Activated CD4-positive, CD25-positive, alpha-beta regulatory T cell treated with anti-CD3 and anti-CD28 coated beads, Interleukin-2, amount 50 U/mL, for 72 hours (primary cell): ENCODE measurements around the gene CCDC180.
"Not testable (repeated sequence)": the region's sequence is repeated elsewhere in the genome, so short reads cannot be mapped to it uniquely, and the experiment has no call there.

Experiments
- DNase-seq: peaks from one replicate; pipeline ENCODE4 v3.0.0; 2021

CCDC180 gene

GRCh38 chr9:97307500-97308163, at the start of gene CCDC180:
Gene CCDC180, plus strand, starts transcription at chr9:97307659. Its CDS starts 405 bp downstream, at chr9:97308064.
- DNase-seq, result no peak

- DNase-seq, result not testable (repeated sequence)
Measured at GRCh38 chr9:97259834-97260514, 47.5 kb upstream of the CCDC180 start.

- no peak for DNase-seq
Measured at GRCh38 chr9:97271292-97271691, 36.2 kb upstream of the CCDC180 start.

GRCh38 chr9:97272072-97272471, 35.4 kb upstream of the CCDC180 start:
- no peak for DNase-seq

GRCh38 chr9:97276310-97276852, 31.1 kb upstream of the CCDC180 start:
- no peak for DNase-seq

GRCh38 chr9:97277953-97278352, 29.5 kb upstream of the CCDC180 start:
- DNase-seq, result no peak

- no peak for DNase-seq
Measured at GRCh38 chr9:97280755-97281330, 26.6 kb upstream of the CCDC180 start.

- no peak for DNase-seq
Measured at GRCh38 chr9:97283768-97284167, 23.7 kb upstream of the CCDC180 start.

GRCh38 chr9:97284798-97285197, 22.7 kb upstream of the CCDC180 start:
- no peak for DNase-seq

GRCh38 chr9:97292200-97292599, 15.3 kb upstream of the CCDC180 start:
- no peak for DNase-seq

- DNase-seq, result no peak
Measured at GRCh38 chr9:97293207-97293721, 14.2 kb upstream of the CCDC180 start.

- DNase-seq, result no peak
Measured at GRCh38 chr9:97293818-97294217, 13.6 kb upstream of the CCDC180 start.

- DNase-seq, result no peak
Measured at GRCh38 chr9:97297889-97298288, 9.6 kb upstream of the CCDC180 start.

GRCh38 chr9:97299809-97300414, 7.5 kb upstream of the CCDC180 start:
- no peak for DNase-seq

GRCh38 chr9:97300586-97300985, 6.9 kb upstream of the CCDC180 start:
- DNase-seq, result no peak

GRCh38 chr9:97301974-97302373, 5.5 kb upstream of the CCDC180 start:
- no peak for DNase-seq

GRCh38 chr9:97304586-97304985, 2.9 kb upstream of the CCDC180 start:
- DNase-seq, result no peak

GRCh38 chr9:97305501-97306298, 1.8 kb upstream of the CCDC180 start:
- no peak for DNase-seq

GRCh38 chr9:97307091-97307490, 368 bp upstream of the CCDC180 start:
- DNase-seq, result no peak

GRCh38 chr9:97309260-97309659, 1.8 kb downstream of the CCDC180 start:
- no peak for DNase-seq

GRCh38 chr9:97310023-97310422, 2.6 kb downstream of the CCDC180 start:
- no peak for DNase-seq

GRCh38 chr9:97310896-97311295, 3.4 kb downstream of the CCDC180 start:
- DNase-seq, result no peak
